Neural cell (in vitro differentiated cells): ENCODE data around the gene UBE3B. TPM values are rescaled to one million over a fixed set of nuclear protein-coding genes. Genes with fewer than 3 reads are reported as not detected.
"Not testable (repeated sequence)": the region's sequence is repeated elsewhere in the genome, so short reads cannot be mapped to it uniquely, and the experiment has no call there.

Experiments used
- H2AFZ ChIP-seq: fragments of 200-600, 300-800 bp; sonication (generic), shearing (Covaris generic); 2 replicates; pipeline ENCODE4 v1.6.0; 2014; ENCODE audit warnings: low read depth, mild to moderate bottlenecking, antibody characterized with exemption, low read length, moderate library complexity
- H3F3A ChIP-seq: fragments of 200-600 bp; shearing (Covaris generic); 2 replicates; pipeline ENCODE4 v1.6.1; 2016; ENCODE audit warnings: mild to moderate bottlenecking, moderate library complexity, mixed read lengths, antibody characterized with exemption, low read length; ENCODE audit not compliant: insufficient read depth, poor library complexity, severe bottlenecking
- H3K27ac ChIP-seq: fragments of 200-600, 300-800 bp; sonication (generic), shearing (Covaris generic); 2 replicates; pipeline ENCODE4 v1.5.1; 2014; ENCODE audit warnings: mild to moderate bottlenecking, low read length, moderate library complexity
- H3K27me3 ChIP-seq: fragments of 300-800, 200-600 bp; sonication (generic), shearing (Covaris generic); 2 replicates; pipeline ENCODE4 v1.6.0; 2014; ENCODE audit warnings: mild to moderate bottlenecking, low read depth, low read length, moderate library complexity; ENCODE audit not compliant: insufficient read depth
- H3K36me3 ChIP-seq: fragments of 300-800, 200-600 bp; sonication (generic), shearing (Covaris generic); 2 replicates; pipeline ENCODE4 v1.5.1; 2014; ENCODE audit warnings: mild to moderate bottlenecking, antibody characterized with exemption, low read length, moderate library complexity; ENCODE audit not compliant: insufficient read depth
- H3K4me2 ChIP-seq: fragments of 300-800, 200-600 bp; sonication (generic), shearing (Covaris generic); 2 replicates; pipeline ENCODE4 v1.6.0; 2014; ENCODE audit warnings: mild to moderate bottlenecking, low read length
- H3K4me3 ChIP-seq: fragments of 300-800, 200-600 bp; sonication (generic), shearing (Covaris generic); 2 replicates; pipeline ENCODE4 v1.5.1; 2014; ENCODE audit warnings: mild to moderate bottlenecking, low read length, moderate library complexity
- H3K79me2 ChIP-seq: fragments of 200-600 bp; shearing (Covaris generic); replicated peaks from 2 replicates; pipeline ENCODE4 v1.6.0; 2014; ENCODE audit warnings: mild to moderate bottlenecking, low read length, moderate library complexity; ENCODE audit not compliant: insufficient read depth
- H3K9ac ChIP-seq: fragments of 300-800, 200-600 bp; sonication (generic), shearing (Covaris generic); 2 replicates; pipeline ENCODE4 v1.6.1; 2016; ENCODE audit warnings: mild to moderate bottlenecking, low read length, mixed read lengths
- H3K9me2 ChIP-seq: fragments of 200-600 bp; shearing (Covaris generic); 2 replicates; pipeline ENCODE4 v1.6.1; 2016; ENCODE audit warnings: mild to moderate bottlenecking, low read length, mixed read lengths; ENCODE audit not compliant: insufficient read depth
- H3K9me3 ChIP-seq: fragments of 200-600, 300-800 bp; sonication (generic), shearing (Covaris generic); 2 replicates; pipeline ENCODE4 v1.6.1; 2016; ENCODE audit warnings: mild to moderate bottlenecking, mixed run types, low read length, moderate library complexity, mixed read lengths
- H4K20me1 ChIP-seq: fragments of 200-600 bp; shearing (Covaris generic); 2 replicates; pipeline ENCODE4 v1.6.1; 2016; ENCODE audit warnings: mild to moderate bottlenecking, mixed run types; ENCODE audit not compliant: insufficient read depth
- CTCF ChIP-seq: fragments of 450-650 bp; IDR thresholded peaks from 2 replicates; pipeline ENCODE4 v1.5.1; 2014; ENCODE audit warnings: antibody characterized with exemption, mild to moderate bottlenecking, moderate library complexity; ENCODE audit not compliant: poor library complexity, severe bottlenecking
- EP300 ChIP-seq: fragments of 450-650 bp; conservative IDR thresholded peaks from 2 replicates; pipeline ENCODE4 v1.6.1; 2014; ENCODE audit warnings: antibody characterized with exemption, mild to moderate bottlenecking, moderate library complexity; ENCODE audit not compliant: poor library complexity, severe bottlenecking
- EZH2 ChIP-seq: fragments of 200-600, 300-800 bp; shearing (Covaris generic), sonication (generic); IDR thresholded peaks from 2 replicates; pipeline ENCODE4 v1.6.1; 2014; ENCODE audit warnings: antibody characterized with exemption, low read length, borderline replicate concordance, mild to moderate bottlenecking; ENCODE audit not compliant: insufficient read depth, poor library complexity, severe bottlenecking
- POLR2AphosphoS5 ChIP-seq: IDR thresholded peaks from 2 replicates; pipeline ENCODE4 v1.6.1; 2012
- RAD21 ChIP-seq: fragments of 450-650 bp; conservative IDR thresholded peaks from 2 replicates; pipeline ENCODE4 v1.6.1; 2014; ENCODE audit warnings: antibody characterized with exemption, mild to moderate bottlenecking, moderate library complexity
- REST ChIP-seq: IDR thresholded peaks from 2 replicates; pipeline ENCODE4 v1.6.1; 2012; ENCODE audit warnings: borderline replicate concordance
- SMC3 ChIP-seq: fragments of 450-650 bp; conservative IDR thresholded peaks from 2 replicates; pipeline ENCODE4 v1.6.1; 2014; ENCODE audit warnings: antibody characterized with exemption, mild to moderate bottlenecking, moderate library complexity; ENCODE audit not compliant: poor library complexity
- polyA plus RNA-seq: library from polyadenylated mRNA; depleted of rRNA; stranded (reverse); fragments of >200 nt; gene quantifications from 2 replicates; pipeline ENCODE4 v1.2.3, GENCODE V29; 2014

Gene UBE3B
- polyA plus RNA-seq, 1 donor from 2014 or later: 21.7 TPM

- TF ChIP-seq EP300 (no peak), POLR2AphosphoS5 (no peak), REST (no peak)
- Histone ChIP-seq H3K4me2 (no peak overlapping the region), H3K9me3 (no peaks in the 10 kb centered on the region), H3K36me3 (no peaks in the 10 kb centered on the region), H3K27ac (no peak overlapping the region), H2AFZ (no peak overlapping the region), H3K9ac (no peak overlapping the region), H3K4me3 (no peak overlapping the region), H4K20me1 (peaks cover 4% of the 10 kb centered on the region), H3K79me2 (peaks cover 82% of the 10 kb centered on the region), H3K27me3 (no peaks in the 10 kb centered on the region), H3F3A (no peaks in the 10 kb centered on the region), H3K9me2 (no peaks in the 10 kb centered on the region)
Measured at GRCh38 chr12:109473006-109473405, 4.4 kb upstream of the UBE3B start.

- H3K9me2 ChIP-seq, H3K4me3 ChIP-seq, H4K20me1 ChIP-seq, H2AFZ ChIP-seq, H3K27ac ChIP-seq, H3K36me3 ChIP-seq, H3K9me3 ChIP-seq, H3K4me2 ChIP-seq, H3K27me3 ChIP-seq, H3F3A ChIP-seq, H3K9ac ChIP-seq: not testable (repeated sequence)
- peaks cover 89% of the 10 kb centered on the region for H3K79me2 ChIP-seq
Measured at GRCh38 chr12:109473526-109474270, 3.7 kb upstream of the UBE3B start.

GRCh38 chr12:109475121-109475520 is 2.3 kb upstream of the UBE3B start:
- TF ChIP-seq RAD21: no peak
- no peak for TF ChIP-seq CTCF
- no peak for TF ChIP-seq POLR2AphosphoS5
- no peak for TF ChIP-seq SMC3
- TF ChIP-seq REST: no peak
- TF ChIP-seq EZH2: no peak

More at GRCh38 chr12:109475121-109475520, 2.3 kb upstream of the UBE3B start:
- H3K27ac ChIP-seq: no peak overlapping the region
- no peak overlapping the region for H2AFZ ChIP-seq
- H3K27me3 ChIP-seq: no peaks in the 10 kb centered on the region
- no peaks in the 10 kb centered on the region for H3K9me2 ChIP-seq
- H3K4me2 ChIP-seq: no peak overlapping the region
- peaks cover 88% of the 10 kb centered on the region for H3K79me2 ChIP-seq
- H3F3A ChIP-seq: no peaks in the 10 kb centered on the region
- H3K4me3 ChIP-seq: peak overlapping the region; percentile 91
- peaks cover 2% of the 10 kb centered on the region for H4K20me1 ChIP-seq
- H3K36me3 ChIP-seq: no peaks in the 10 kb centered on the region
- H3K9me3 ChIP-seq: no peaks in the 10 kb centered on the region
- no peak overlapping the region for H3K9ac ChIP-seq
